Liver (tissue), 9 donors: ENCODE data around the gene RGS9BP. TPM values are rescaled to one million over a fixed set of nuclear protein-coding genes. Genes with fewer than 3 reads are reported as not detected.

Source experiments
- DNase-seq: peaks from one replicate; pipeline ENCODE4 v3.0.0-alpha.2; 2017; ENCODE audit warnings: low spot score
- H3K27ac ChIP-seq, 2 donors: one replicate each; pipeline ENCODE4 v1.7.0; 2013; ENCODE audit warnings: inconsistent platforms in 2 of 2, low read length in 2 of 2, control low read depth in 1 of 2, low read depth in 1 of 2, mild to moderate bottlenecking in 1 of 2
- H3K27me3 ChIP-seq, 4 donors: one replicate each; pipeline versions ENCODE4 v1.6.1 to v1.7.0; 2013; ENCODE audit warnings: low read length in 3 of 4, inconsistent platforms in 1 of 4, mild to moderate bottlenecking in 1 of 4, moderate library complexity in 1 of 4; ENCODE audit not compliant: control insufficient read depth in 4 of 4, insufficient read depth in 4 of 4
- H3K36me3 ChIP-seq, 4 donors: one replicate each; pipeline versions ENCODE4 v1.6.1 to v1.7.0; 2013; ENCODE audit warnings: low read length in 3 of 4, mild to moderate bottlenecking in 3 of 4, low read depth in 1 of 4, moderate library complexity in 1 of 4; ENCODE audit not compliant: control insufficient read depth in 4 of 4, insufficient read depth in 3 of 4
- H3K4me1 ChIP-seq, 4 donors: one replicate each; pipeline versions ENCODE4 v1.6.1 to v1.7.0; 2013; ENCODE audit warnings: low read length in 3 of 4, mild to moderate bottlenecking in 3 of 4, moderate library complexity in 1 of 4; ENCODE audit not compliant: control insufficient read depth in 4 of 4, insufficient read depth in 4 of 4
- H3K4me3 ChIP-seq, 3 donors: one replicate each; pipeline versions ENCODE4 v1.6.1 to v1.7.0; 2013; ENCODE audit warnings: low read length in 3 of 3, control low read depth in 1 of 3, low read depth in 1 of 3, mild to moderate bottlenecking in 1 of 3
- H3K9ac ChIP-seq, 2 donors: one replicate each; pipeline ENCODE4 v1.7.0; 2013; ENCODE audit warnings: low read length in 2 of 2, mild to moderate bottlenecking in 2 of 2, moderate library complexity in 2 of 2, control low read depth in 1 of 2, low read depth in 1 of 2
- H3K9me3 ChIP-seq, 4 donors: one replicate each; pipeline versions ENCODE4 v1.6.1 to v1.7.0; 2013; ENCODE audit warnings: low read length in 3 of 4; ENCODE audit not compliant: control insufficient read depth in 4 of 4
- EGR1 ChIP-seq, 2 donors: IDR thresholded peaks; 2 replicates each; pipeline ENCODE4 v1.6.1; 2016 to 2018; ENCODE audit warnings: antibody characterized with exemption in 2 of 2, low read depth in 2 of 2
- FOXA1 ChIP-seq: IDR thresholded peaks from 2 replicates; pipeline ENCODE4 v1.6.1; 2016; ENCODE audit warnings: antibody characterized with exemption
- HNF4A ChIP-seq, 2 donors: conservative IDR thresholded peaks; 2 replicates each; pipeline ENCODE4 v1.6.1; 2016; ENCODE audit warnings: antibody characterized with exemption in 2 of 2, mild to moderate bottlenecking in 2 of 2
- HNF4G ChIP-seq: IDR thresholded peaks from 2 replicates; pipeline ENCODE4 v1.6.1; 2016; ENCODE audit warnings: antibody characterized with exemption
- NR2F2 ChIP-seq: IDR thresholded peaks from 2 replicates; pipeline ENCODE4 v1.6.1; 2016; ENCODE audit warnings: antibody characterized with exemption
- RAD21 ChIP-seq, 2 donors: IDR thresholded peaks; 2 replicates each; pipeline ENCODE4 v1.6.1; 2016; ENCODE audit warnings: antibody characterized with exemption in 2 of 2, mild to moderate bottlenecking in 2 of 2
- RXRA ChIP-seq, 2 donors: IDR thresholded peaks; 2 replicates each; pipeline ENCODE4 v1.6.1; 2017 to 2018; ENCODE audit warnings: antibody characterized with exemption in 2 of 2, mild to moderate bottlenecking in 1 of 2
- SP1 ChIP-seq: IDR thresholded peaks from 2 replicates; pipeline ENCODE4 v1.6.1; 2018; ENCODE audit warnings: antibody characterized with exemption, mild to moderate bottlenecking
- WGBS: extraction: QIAGEN DNeasy Blood & Tissue Kit; methylation state at CpG from one replicate; pipeline ENCODE4 v1.1.7; 2013; 5-methylcytosine and 5-hydroxymethylcytosine counted together
- polyA plus RNA-seq, 2 donors: library from polyadenylated mRNA; stranded (reverse) in 1 of 2; unstranded in 1 of 2; fragments of 200-250 nt in 1 of 2; fragments of >200 nt in 1 of 2; fragmentation: Nextera tagmentation in 1 of 2; extraction: Ambion mirVana in 1 of 2; gene quantifications; one replicate each; pipeline versions ENCODE4 v1.2.1 to v1.2.3, GENCODE V29; 2013 to 2015
- total RNA-seq, 2 donors: library from RNA; depleted of rRNA; stranded (reverse); fragments of >200 nt; gene quantifications; one replicate each; pipeline ENCODE4 v1.2.3, GENCODE V29; 2014
- TF ChIP-seq, protein P1 (sequence below): IDR thresholded peaks from 2 replicates; pipeline ENCODE4 v1.6.1; 2016; ENCODE audit warnings: antibody characterized with exemption
- TF ChIP-seq, protein P2 (sequence below): IDR thresholded peaks from 2 replicates; pipeline ENCODE4 v1.6.1; 2016; ENCODE audit warnings: antibody characterized with exemption
- TF ChIP-seq, protein P3 (sequence below): IDR thresholded peaks from 2 replicates; pipeline ENCODE4 v1.6.1; 2016; ENCODE audit warnings: antibody characterized with exemption, mild to moderate bottlenecking
- donor health status: healthy.
- donor health status: healthy.
- donor health status: healthy.
- donor health status: healthy.
- donor health status: healthy.

RGS9BP gene
- total and polyA plus RNA-seq, 4 donors: under 0.01 to 0.05 (median 0.01) TPM; not detected in 1

DNA sequence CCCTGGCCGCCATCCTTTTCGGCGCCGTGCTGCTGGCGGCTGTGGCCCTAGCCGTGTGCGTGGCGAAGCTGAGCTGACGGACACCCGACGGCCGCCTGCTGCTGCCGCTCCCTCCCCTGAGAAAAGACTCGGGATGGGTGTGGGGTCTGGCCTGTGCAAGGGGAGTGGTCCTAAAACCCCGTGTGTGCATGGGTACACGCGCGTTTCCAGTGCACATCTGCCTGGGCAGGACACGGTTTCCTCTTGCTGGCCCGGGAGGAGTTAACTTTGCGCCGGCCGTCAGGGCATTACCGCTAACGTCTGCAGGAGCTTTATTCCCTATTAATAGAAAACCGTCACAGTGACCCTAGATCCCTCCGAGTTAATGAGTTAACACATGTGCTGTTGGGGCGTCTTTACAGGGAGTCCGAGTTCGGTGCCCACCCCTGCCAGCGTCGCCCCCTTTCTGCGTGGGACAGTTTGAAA is 1.3 kb downstream of the RGS9BP start:
- no peaks in the 10 kb centered on the region for H3K36me3 ChIP-seq

DNA sequence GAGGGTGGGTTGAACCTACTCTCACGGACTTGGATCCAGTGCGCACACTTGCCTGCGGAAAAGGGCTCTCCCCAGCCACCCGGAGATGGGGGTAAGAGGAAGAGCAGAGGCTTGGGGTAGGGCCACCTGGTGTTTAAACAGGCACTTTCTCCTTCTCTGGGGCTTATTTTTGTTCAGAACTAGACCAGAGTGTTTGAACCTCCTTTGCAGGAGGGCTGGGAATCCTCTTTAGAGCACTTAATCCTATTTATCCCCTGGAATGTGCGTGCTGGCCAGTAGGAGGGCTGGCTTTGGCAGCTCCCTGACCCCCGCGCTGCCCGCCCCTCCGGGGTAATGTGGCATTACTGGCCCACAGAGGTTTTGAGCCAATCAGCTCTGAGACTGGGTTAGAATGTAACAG is 2.0 kb downstream of the RGS9BP start:
- Histone ChIP-seq H3K9me3 (no peaks in the 10 kb centered on the region), H3K4me1 (peaks cover 6 to 35% (median 16%) of the 10 kb centered on the region in 4 donors), H3K27me3 (peaks cover 0 to 3% (median 0%) of the 10 kb centered on the region in 4 donors), H3K4me3 (no peak overlapping the region), H3K27ac (no peak overlapping the region), H3K36me3 (no peaks in the 10 kb centered on the region), H3K9ac (no peak overlapping the region)
- 50% methylated on average over 9 of the region's 9 CpGs for WGBS
- TF ChIP-seq, protein P1, sequence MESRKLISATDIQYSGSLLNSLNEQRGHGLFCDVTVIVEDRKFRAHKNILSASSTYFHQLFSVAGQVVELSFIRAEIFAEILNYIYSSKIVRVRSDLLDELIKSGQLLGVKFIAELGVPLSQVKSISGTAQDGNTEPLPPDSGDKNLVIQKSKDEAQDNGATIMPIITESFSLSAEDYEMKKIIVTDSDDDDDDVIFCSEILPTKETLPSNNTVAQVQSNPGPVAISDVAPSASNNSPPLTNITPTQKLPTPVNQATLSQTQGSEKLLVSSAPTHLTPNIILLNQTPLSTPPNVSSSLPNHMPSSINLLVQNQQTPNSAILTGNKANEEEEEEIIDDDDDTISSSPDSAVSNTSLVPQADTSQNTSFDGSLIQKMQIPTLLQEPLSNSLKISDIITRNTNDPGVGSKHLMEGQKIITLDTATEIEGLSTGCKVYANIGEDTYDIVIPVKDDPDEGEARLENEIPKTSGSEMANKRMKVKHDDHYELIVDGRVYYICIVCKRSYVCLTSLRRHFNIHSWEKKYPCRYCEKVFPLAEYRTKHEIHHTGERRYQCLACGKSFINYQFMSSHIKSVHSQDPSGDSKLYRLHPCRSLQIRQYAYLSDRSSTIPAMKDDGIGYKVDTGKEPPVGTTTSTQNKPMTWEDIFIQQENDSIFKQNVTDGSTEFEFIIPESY: no peak
- TF ChIP-seq EGR1 (IDR thresholded peaks at IDR 0.05; ENCODE audit: low read depth in 2 of 2) (no peak), HNF4A (conservative IDR thresholded peaks at IDR 0.05) (no peak), RAD21 (IDR thresholded peaks at IDR 0.05) (no peak), FOXA1 (no peak)
- TF ChIP-seq, protein P2, sequence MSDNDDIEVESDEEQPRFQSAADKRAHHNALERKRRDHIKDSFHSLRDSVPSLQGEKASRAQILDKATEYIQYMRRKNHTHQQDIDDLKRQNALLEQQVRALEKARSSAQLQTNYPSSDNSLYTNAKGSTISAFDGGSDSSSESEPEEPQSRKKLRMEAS: no peak
- no peak for DNase-seq

More for the DNA sequence above, 1.3 kb downstream of the RGS9BP start:
- no peak overlapping the region for H3K9ac ChIP-seq
- peaks cover 6 to 38% (median 16%) of the 10 kb centered on the region in 4 donors for H3K4me1 ChIP-seq
- no peaks in the 10 kb centered on the region for H3K9me3 ChIP-seq
- TF ChIP-seq RAD21 (IDR thresholded peaks at IDR 0.05) (no peak), HNF4G (no peak), NR2F2 (no peak), RXRA (IDR thresholded peaks at IDR 0.05) (no peak)
- H3K27ac ChIP-seq: no peak overlapping the region
- 21% methylated on average over 33 of the region's 33 CpGs for WGBS
- peaks cover 0 to 3% (median 0%) of the 10 kb centered on the region in 4 donors for H3K27me3 ChIP-seq
- H3K4me3 ChIP-seq: no peak overlapping the region
- no peak for DNase-seq

DNA sequence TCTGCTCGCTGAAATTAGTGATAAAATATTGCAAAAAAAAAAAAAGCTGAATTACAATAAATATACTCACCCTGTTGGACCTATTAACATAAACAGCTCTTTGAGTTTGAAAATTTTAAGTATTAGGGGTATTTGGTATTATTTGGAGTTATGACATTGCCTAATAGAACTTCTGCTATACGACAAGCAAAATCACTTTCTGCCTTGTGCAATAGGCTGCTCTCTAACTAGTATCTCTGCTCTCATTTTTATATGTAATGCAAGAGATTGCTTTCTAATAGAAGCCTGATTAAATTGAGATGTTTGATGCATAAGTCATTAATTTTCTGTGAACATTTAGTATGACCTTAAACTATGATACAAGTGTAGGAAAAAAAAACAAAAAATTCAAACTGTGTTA is 5.3 kb downstream of the RGS9BP start:
- 82% methylated on average over 2 of the region's 2 CpGs for WGBS
- Histone ChIP-seq H3K9ac (no peak overlapping the region), H3K4me3 (no peak overlapping the region), H3K36me3 (no peaks in the 10 kb centered on the region), H3K4me1 (peaks cover 0 to 11% (median 6%) of the 10 kb centered on the region in 4 donors), H3K27ac (no peak overlapping the region), H3K9me3 (no peaks in the 10 kb centered on the region), H3K27me3 (peaks cover 0 to 3% (median 0%) of the 10 kb centered on the region in 4 donors)
- no peak for TF ChIP-seq RXRA (IDR thresholded peaks at IDR 0.05)
- TF ChIP-seq, protein P3, sequence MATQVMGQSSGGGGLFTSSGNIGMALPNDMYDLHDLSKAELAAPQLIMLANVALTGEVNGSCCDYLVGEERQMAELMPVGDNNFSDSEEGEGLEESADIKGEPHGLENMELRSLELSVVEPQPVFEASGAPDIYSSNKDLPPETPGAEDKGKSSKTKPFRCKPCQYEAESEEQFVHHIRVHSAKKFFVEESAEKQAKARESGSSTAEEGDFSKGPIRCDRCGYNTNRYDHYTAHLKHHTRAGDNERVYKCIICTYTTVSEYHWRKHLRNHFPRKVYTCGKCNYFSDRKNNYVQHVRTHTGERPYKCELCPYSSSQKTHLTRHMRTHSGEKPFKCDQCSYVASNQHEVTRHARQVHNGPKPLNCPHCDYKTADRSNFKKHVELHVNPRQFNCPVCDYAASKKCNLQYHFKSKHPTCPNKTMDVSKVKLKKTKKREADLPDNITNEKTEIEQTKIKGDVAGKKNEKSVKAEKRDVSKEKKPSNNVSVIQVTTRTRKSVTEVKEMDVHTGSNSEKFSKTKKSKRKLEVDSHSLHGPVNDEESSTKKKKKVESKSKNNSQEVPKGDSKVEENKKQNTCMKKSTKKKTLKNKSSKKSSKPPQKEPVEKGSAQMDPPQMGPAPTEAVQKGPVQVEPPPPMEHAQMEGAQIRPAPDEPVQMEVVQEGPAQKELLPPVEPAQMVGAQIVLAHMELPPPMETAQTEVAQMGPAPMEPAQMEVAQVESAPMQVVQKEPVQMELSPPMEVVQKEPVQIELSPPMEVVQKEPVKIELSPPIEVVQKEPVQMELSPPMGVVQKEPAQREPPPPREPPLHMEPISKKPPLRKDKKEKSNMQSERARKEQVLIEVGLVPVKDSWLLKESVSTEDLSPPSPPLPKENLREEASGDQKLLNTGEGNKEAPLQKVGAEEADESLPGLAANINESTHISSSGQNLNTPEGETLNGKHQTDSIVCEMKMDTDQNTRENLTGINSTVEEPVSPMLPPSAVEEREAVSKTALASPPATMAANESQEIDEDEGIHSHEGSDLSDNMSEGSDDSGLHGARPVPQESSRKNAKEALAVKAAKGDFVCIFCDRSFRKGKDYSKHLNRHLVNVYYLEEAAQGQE: no peak
- TF ChIP-seq, protein P1: no peak
- TF ChIP-seq SP1: no peak
- TF ChIP-seq HNF4A (conservative IDR thresholded peaks at IDR 0.05): no peak
- no peak for TF ChIP-seq NR2F2
- DNase-seq: no peak
